Measurements from ENCODE around the gene TTLL7.

Gene TTLL7

GRCh38 chr1:83998498-83999315, at the start of gene TTLL7:
TTLL7 (minus strand) TSS chr1:83999132; CDS start chr1:83952211, 46,921 bp downstream.
- DNase-seq, result peak; percentile 59

- no peak for DNase-seq
These were observed 43.5 kb upstream of the TTLL7 start for GRCh38 chr1:84042461-84042860.

GRCh38 chr1:84037758-84038611, 39.1 kb upstream of the TTLL7 start:
- no peak for DNase-seq

- DNase-seq, result no peak
These were observed 32.9 kb upstream of the TTLL7 start for GRCh38 chr1:84031802-84032327.

GRCh38 chr1:84027368-84027767, 28.4 kb upstream of the TTLL7 start:
- DNase-seq, result no peak

GRCh38 chr1:84025966-84026365, 27.0 kb upstream of the TTLL7 start:
- DNase-seq, result no peak

GRCh38 chr1:84021822-84022221, 22.9 kb upstream of the TTLL7 start:
- DNase-seq, result no peak

GRCh38 chr1:84020151-84020550, 21.2 kb upstream of the TTLL7 start:
- DNase-seq, result no peak

GRCh38 chr1:84019217-84019616, 20.3 kb upstream of the TTLL7 start:
- no peak for DNase-seq

- no peak for DNase-seq
These were observed 14.8 kb upstream of the TTLL7 start for GRCh38 chr1:84013708-84014107.

GRCh38 chr1:84012018-84012417, 13.1 kb upstream of the TTLL7 start:
- no peak for DNase-seq

- DNase-seq, result no peak
These were observed 11.2 kb upstream of the TTLL7 start for GRCh38 chr1:84010136-84010535.

- no peak for DNase-seq
These were observed 9.7 kb upstream of the TTLL7 start for GRCh38 chr1:84008631-84009030.

- no peak for DNase-seq
These were observed 7.7 kb upstream of the TTLL7 start for GRCh38 chr1:84006591-84006990.

GRCh38 chr1:84001501-84001900, 2.6 kb upstream of the TTLL7 start:
- DNase-seq, result no peak

GRCh38 chr1:84000954-84001495, 2.1 kb upstream of the TTLL7 start:
- DNase-seq, result no peak

GRCh38 chr1:84000196-84000885, 1.4 kb upstream of the TTLL7 start:
- DNase-seq, result no peak

- DNase-seq, result peak; percentile 53
These were observed 436 bp upstream of the TTLL7 start for GRCh38 chr1:83999316-83999819.

GRCh38 chr1:83998205-83998497, 781 bp downstream of the TTLL7 start:
- no peak for DNase-seq

GRCh38 chr1:83997631-83998030, 1.3 kb downstream of the TTLL7 start:
- DNase-seq, result no peak

- DNase-seq, result no peak
These were observed 2.3 kb downstream of the TTLL7 start for GRCh38 chr1:83996621-83997020.

GRCh38 chr1:83996191-83996590, 2.7 kb downstream of the TTLL7 start:
- no peak for DNase-seq

- DNase-seq, result no peak
These were observed 3.3 kb downstream of the TTLL7 start for GRCh38 chr1:83995649-83996048.

All from stimulated activated CD4-positive, alpha-beta T cell treated with anti-CD3 and anti-CD28 coated beads, Interleukin-1b, Interleukin-23, amount 100 ng/mL, for 48 hours (primary cell).